Measurements from ENCODE around the gene TPRG1. TPM values are rescaled to one million over a fixed set of nuclear protein-coding genes. Genes with fewer than 3 reads are reported as not detected.

The TPRG1 gene
- total and polyA plus RNA-seq, 2 experiments from 2014 or later = 0.43 TPM; not detected in 1

DNA sequence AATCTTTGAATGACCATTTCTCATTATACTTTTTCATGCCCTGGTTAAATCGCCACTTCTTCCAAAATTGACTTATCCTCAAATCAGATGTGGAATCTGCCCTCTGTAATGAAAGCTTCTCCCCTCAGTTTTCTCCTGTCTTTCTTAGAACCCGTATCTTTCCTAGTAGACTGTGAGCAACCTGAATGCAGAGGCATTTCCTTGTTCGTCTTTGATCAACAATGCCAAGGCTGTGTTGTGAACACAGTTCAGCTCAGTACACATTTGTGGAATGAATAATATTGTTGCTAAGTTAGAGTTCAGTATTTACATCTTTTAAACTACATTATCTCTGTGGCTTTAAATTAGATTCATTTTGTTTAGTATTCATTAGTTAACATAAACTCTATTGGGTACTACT lies 123.3 kb downstream of the TPRG1 start:
- WGBS (ENCODE audit: low lambda C conversion rate, missing lambda C conversion rate) = 92% methylated on average over 3 of the region's 3 CpGs
- Histone ChIP-seq H3K27ac (no peak overlapping the region), H2AFZ (no peak overlapping the region), H3K79me2 (no peaks in the 10 kb centered on the region), H3K4me3 (no peak overlapping the region), H4K20me1 (ENCODE audit: insufficient read depth, poor library complexity, severe bottlenecking) (no peaks in the 10 kb centered on the region), H3K36me3 (replicated peaks; ENCODE audit: insufficient read depth, low read depth) (no peaks in the 10 kb centered on the region), H3K27me3 (no peaks in the 10 kb centered on the region), H3K9me2 (replicated peaks; ENCODE audit: insufficient read depth) (no peaks in the 10 kb centered on the region), H3K4me1 (ENCODE audit: insufficient read depth) (no peaks in the 10 kb centered on the region), H3K4me2 (no peak overlapping the region), H3K9me3 (ENCODE audit: low read depth) (no peaks in the 10 kb centered on the region)
- TF ChIP-seq EZH2 (IDR thresholded peaks at IDR 0.05; ENCODE audit: borderline replicate concordance) = no peak
- TF ChIP-seq, protein P1, sequence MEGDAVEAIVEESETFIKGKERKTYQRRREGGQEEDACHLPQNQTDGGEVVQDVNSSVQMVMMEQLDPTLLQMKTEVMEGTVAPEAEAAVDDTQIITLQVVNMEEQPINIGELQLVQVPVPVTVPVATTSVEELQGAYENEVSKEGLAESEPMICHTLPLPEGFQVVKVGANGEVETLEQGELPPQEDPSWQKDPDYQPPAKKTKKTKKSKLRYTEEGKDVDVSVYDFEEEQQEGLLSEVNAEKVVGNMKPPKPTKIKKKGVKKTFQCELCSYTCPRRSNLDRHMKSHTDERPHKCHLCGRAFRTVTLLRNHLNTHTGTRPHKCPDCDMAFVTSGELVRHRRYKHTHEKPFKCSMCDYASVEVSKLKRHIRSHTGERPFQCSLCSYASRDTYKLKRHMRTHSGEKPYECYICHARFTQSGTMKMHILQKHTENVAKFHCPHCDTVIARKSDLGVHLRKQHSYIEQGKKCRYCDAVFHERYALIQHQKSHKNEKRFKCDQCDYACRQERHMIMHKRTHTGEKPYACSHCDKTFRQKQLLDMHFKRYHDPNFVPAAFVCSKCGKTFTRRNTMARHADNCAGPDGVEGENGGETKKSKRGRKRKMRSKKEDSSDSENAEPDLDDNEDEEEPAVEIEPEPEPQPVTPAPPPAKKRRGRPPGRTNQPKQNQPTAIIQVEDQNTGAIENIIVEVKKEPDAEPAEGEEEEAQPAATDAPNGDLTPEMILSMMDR (IDR thresholded peaks at IDR 0.05; ENCODE audit: poor library complexity) = no peak
- TF ChIP-seq EZH2phosphoT487 (IDR thresholded peaks at IDR 0.05; ENCODE audit: low read depth, severe bottlenecking, unreplicated experiment) = no peak
- DNase-seq (ENCODE audit: low spot score) = no peak

DNA sequence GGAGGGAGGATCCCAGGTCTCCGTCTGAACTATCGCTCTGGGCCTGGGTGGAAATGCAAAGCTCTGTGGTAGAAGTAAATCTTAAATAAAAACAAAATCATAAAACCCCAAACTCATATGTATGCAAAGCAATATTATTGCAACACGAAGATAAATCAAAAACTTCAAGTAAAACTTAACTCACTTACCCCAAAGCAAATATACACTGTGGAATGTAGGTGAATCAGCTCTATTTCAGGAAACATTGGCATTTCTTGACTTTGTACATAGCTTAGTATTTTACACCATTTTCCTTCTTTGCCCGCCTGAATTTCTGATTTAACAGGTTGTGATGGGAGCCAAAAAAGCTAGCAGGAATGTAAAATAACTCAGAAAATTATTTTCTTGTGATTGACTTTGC lies 126.2 kb downstream of the TPRG1 start:
- Histone ChIP-seq H3K4me1 (ENCODE audit: insufficient read depth) (peaks cover 4% of the 10 kb centered on the region), H3K9me2 (replicated peaks; ENCODE audit: insufficient read depth) (no peaks in the 10 kb centered on the region), H3K9me3 (ENCODE audit: low read depth) (no peaks in the 10 kb centered on the region), H4K20me1 (ENCODE audit: insufficient read depth, poor library complexity, severe bottlenecking) (no peaks in the 10 kb centered on the region), H3K4me3 (no peak overlapping the region), H2AFZ (no peak overlapping the region), H3K79me2 (no peaks in the 10 kb centered on the region), H3K36me3 (replicated peaks; ENCODE audit: insufficient read depth, low read depth) (no peaks in the 10 kb centered on the region), H3K27ac (no peak overlapping the region), H3K4me2 (no peak overlapping the region), H3K27me3 (no peaks in the 10 kb centered on the region)
- no peak for DNase-seq (ENCODE audit: low spot score)
- WGBS (ENCODE audit: low lambda C conversion rate, missing lambda C conversion rate) = 83% methylated on average over 4 of the region's 4 CpGs
- TF ChIP-seq EZH2phosphoT487 (IDR thresholded peaks at IDR 0.05; ENCODE audit: low read depth, severe bottlenecking, unreplicated experiment) (no peak), EZH2 (IDR thresholded peaks at IDR 0.05; ENCODE audit: borderline replicate concordance) (no peak)
- TF ChIP-seq, protein P1 (IDR thresholded peaks at IDR 0.05; ENCODE audit: poor library complexity) = no peak

DNA sequence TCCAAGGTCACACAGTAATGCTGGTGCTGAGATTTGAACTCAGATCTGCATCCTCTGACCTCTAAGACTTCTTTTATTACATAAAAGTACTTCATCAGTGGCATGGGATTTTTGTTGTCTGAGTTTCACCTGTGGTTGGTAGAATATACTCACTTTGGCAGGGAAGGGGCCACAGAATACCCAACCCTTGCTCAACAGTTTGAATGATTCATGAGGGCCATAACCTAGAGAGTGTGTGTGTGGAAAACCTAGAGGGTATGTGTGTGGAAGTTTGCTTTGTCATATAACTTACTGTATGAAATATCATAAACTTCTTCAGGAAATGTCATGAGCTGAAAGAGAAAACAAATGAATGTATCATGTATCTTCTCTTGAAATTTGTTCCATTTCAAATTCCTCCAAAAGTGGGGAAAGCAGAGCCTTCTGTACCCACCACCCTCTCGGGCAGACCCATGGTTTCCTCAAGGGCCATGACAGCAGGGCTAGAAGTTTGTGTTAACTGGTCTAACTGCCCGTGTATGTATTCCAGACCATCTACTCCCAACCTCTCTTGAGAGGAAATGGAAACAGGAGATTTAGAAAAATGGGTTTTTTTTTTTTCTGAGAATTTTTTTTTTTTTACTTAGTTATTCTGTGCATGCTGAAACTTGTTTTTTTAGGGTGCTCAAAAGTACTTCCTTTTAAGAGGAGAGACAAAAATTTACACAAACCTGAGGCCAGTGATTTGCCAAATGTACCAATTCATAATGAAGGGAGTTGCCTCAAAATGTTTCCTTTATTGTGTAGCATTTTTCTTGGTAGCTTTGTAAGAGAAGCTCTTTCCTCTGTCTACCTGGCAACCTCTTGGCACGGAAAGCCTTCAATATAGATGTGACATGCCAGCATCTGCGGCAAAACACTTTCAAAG lies 127.0 kb downstream of the TPRG1 start:
- no peaks in the 10 kb centered on the region for H3K9me2 ChIP-seq (replicated peaks; ENCODE audit: insufficient read depth)
- 87% methylated on average over 4 of the region's 4 CpGs for WGBS (ENCODE audit: low lambda C conversion rate, missing lambda C conversion rate)
- no peak overlapping the region for H3K4me3 ChIP-seq
- peaks cover 4% of the 10 kb centered on the region for H3K4me1 ChIP-seq (ENCODE audit: insufficient read depth)
- DNase-seq (ENCODE audit: low spot score) = no peak
- no peak overlapping the region for H3K27ac ChIP-seq
- TF ChIP-seq, protein P1 (IDR thresholded peaks at IDR 0.05; ENCODE audit: poor library complexity) = no peak
- TF ChIP-seq EZH2 (IDR thresholded peaks at IDR 0.05; ENCODE audit: borderline replicate concordance) = no peak
- no peaks in the 10 kb centered on the region for H3K9me3 ChIP-seq (ENCODE audit: low read depth)
- H2AFZ ChIP-seq = no peak overlapping the region
- H3K4me2 ChIP-seq = no peak overlapping the region
- H3K27me3 ChIP-seq = no peaks in the 10 kb centered on the region
- no peaks in the 10 kb centered on the region for H4K20me1 ChIP-seq (ENCODE audit: insufficient read depth, poor library complexity, severe bottlenecking)
- H3K36me3 ChIP-seq (replicated peaks; ENCODE audit: insufficient read depth, low read depth) = no peaks in the 10 kb centered on the region
- H3K79me2 ChIP-seq = no peaks in the 10 kb centered on the region

Data from hepatocyte (in vitro differentiated cells).